ENCODE results near the gene IL1RAP.
"Not testable (repeated sequence)": the region's sequence is repeated elsewhere in the genome, so short reads cannot be mapped to it uniquely, and the experiment has no call there.

Gene IL1RAP

GRCh38 chr3:190666821-190667220 is 152.9 kb downstream of the IL1RAP start:
- no peak for DNase-seq (ENCODE audit: low read depth in 2 of 2)

GRCh38 chr3:190671658-190672057 is 157.8 kb downstream of the IL1RAP start:
- DNase-seq (ENCODE audit: low read depth in 2 of 2) = no peak

- DNase-seq (ENCODE audit: low read depth in 2 of 2) = no peak
These were observed 159.3 kb downstream of the IL1RAP start for GRCh38 chr3:190673148-190673547.

GRCh38 chr3:190676481-190676880 is 162.6 kb downstream of the IL1RAP start:
- DNase-seq (ENCODE audit: low read depth in 2 of 2) = no peak

GRCh38 chr3:190677001-190677400 is 163.1 kb downstream of the IL1RAP start:
- DNase-seq (ENCODE audit: low read depth in 2 of 2) = no peak

GRCh38 chr3:190677868-190678267 is 164.0 kb downstream of the IL1RAP start:
- DNase-seq (ENCODE audit: low read depth in 2 of 2) = not testable (repeated sequence)

GRCh38 chr3:190680691-190681090 is 166.8 kb downstream of the IL1RAP start:
- DNase-seq (ENCODE audit: low read depth in 2 of 2) = no peak

- DNase-seq (ENCODE audit: low read depth in 2 of 2) = no peak
These were observed 170.9 kb downstream of the IL1RAP start for GRCh38 chr3:190684776-190685175.

GRCh38 chr3:190686011-190686410 is 172.1 kb downstream of the IL1RAP start:
- DNase-seq (ENCODE audit: low read depth in 2 of 2) = no peak

GRCh38 chr3:190690246-190690645 is 176.4 kb downstream of the IL1RAP start:
- no peak for DNase-seq (ENCODE audit: low read depth in 2 of 2)

GRCh38 chr3:190692256-190692655 is 178.4 kb downstream of the IL1RAP start:
- no peak for DNase-seq (ENCODE audit: low read depth in 2 of 2)

- no peak for DNase-seq (ENCODE audit: low read depth in 2 of 2)
These were observed 180.6 kb downstream of the IL1RAP start for GRCh38 chr3:190694335-190695001.

GRCh38 chr3:190695225-190695624 is 181.3 kb downstream of the IL1RAP start:
- no peak for DNase-seq (ENCODE audit: low read depth in 2 of 2)

GRCh38 chr3:190695994-190696393 is 182.1 kb downstream of the IL1RAP start:
- no peak for DNase-seq (ENCODE audit: low read depth in 2 of 2)

GRCh38 chr3:190696777-190697501 is 183.1 kb downstream of the IL1RAP start:
- no peak for DNase-seq (ENCODE audit: low read depth in 2 of 2)

- DNase-seq (ENCODE audit: low read depth in 2 of 2) = no peak
These were observed 183.6 kb downstream of the IL1RAP start for GRCh38 chr3:190697502-190697830.

- DNase-seq (ENCODE audit: low read depth in 2 of 2) = no peak
These were observed 184.0 kb downstream of the IL1RAP start for GRCh38 chr3:190697901-190698300.

- no peak for DNase-seq (ENCODE audit: low read depth in 2 of 2)
These were observed 185.9 kb downstream of the IL1RAP start for GRCh38 chr3:190699776-190700175.

GRCh38 chr3:190701096-190701532 is 187.2 kb downstream of the IL1RAP start:
- DNase-seq (ENCODE audit: low read depth in 2 of 2) = no peak

- no peak for DNase-seq (ENCODE audit: low read depth in 2 of 2)
These were observed 192.7 kb downstream of the IL1RAP start for GRCh38 chr3:190706582-190706981.
